ENCODE measurements around the gene TNFRSF12A. TPM values are rescaled to one million over a fixed set of nuclear protein-coding genes. Genes with fewer than 3 reads are reported as not detected.

Gene TNFRSF12A
- total and polyA plus RNA-seq, 9 of the 15 experiments (the other 6 are each of a cell fraction or from before 2014, with no cell fraction given), result 0.41 to 61.8 (median 26.5) TPM

DNA sequence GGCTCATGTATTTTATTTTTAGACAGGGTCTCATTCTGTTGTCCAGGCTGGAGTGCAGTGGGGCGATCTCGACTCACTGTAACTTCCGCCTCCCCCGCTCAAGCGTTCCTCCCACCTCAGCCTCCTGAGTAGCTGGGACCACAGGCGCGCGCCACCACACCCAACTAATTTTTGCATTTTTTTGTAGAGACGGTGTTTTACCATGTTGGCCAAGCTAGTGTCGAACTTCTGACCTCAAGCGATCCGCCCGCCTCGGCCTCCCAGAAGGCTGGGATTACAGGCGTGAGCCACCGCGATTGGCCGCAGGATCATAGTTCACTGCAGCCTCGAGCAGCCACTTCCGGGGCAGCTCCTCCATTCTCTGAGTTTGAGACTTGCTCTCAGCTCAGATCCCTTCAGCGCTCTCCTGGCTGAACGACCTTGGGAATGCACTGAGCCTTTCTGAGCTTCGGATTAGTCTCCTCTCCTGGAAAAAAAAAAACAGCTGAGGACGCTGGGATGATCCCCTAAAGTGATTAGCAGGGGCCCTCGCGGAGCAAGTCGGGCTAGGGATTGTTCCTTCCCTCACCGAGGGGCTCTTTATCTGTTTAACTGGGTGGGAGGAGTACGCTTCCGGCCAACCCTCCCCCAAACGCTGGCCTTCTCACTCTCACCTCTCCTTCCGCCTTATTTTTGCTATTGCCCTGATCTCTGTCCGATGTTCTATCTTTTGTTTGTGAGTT is 38.8 kb upstream of the TNFRSF12A start (continued):
- TF ChIP-seq, protein P1, sequence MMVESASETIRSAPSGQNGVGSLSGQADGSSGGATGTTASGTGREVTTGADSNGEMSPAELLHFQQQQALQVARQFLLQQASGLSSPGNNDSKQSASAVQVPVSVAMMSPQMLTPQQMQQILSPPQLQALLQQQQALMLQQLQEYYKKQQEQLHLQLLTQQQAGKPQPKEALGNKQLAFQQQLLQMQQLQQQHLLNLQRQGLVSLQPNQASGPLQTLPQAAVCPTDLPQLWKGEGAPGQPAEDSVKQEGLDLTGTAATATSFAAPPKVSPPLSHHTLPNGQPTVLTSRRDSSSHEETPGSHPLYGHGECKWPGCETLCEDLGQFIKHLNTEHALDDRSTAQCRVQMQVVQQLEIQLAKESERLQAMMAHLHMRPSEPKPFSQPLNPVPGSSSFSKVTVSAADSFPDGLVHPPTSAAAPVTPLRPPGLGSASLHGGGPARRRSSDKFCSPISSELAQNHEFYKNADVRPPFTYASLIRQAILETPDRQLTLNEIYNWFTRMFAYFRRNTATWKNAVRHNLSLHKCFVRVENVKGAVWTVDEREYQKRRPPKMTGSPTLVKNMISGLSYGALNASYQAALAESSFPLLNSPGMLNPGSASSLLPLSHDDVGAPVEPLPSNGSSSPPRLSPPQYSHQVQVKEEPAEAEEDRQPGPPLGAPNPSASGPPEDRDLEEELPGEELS (CRISPR knock-in tag; IDR thresholded peaks at IDR 0.05; ENCODE audit: borderline replicate concordance), result 0 out of 2 replicates have a peak, but pooled peaks have one; percentile 22
- TF ChIP-seq RBFOX2 (IDR thresholded peaks at IDR 0.05; ENCODE audit: low read depth, low read length), result no peak
- peak; percentile 92 for TF ChIP-seq BCOR (IDR thresholded peaks at IDR 0.05)
- peak; percentile 50 to 60 for TF ChIP-seq AFF1 (IDR thresholded peaks at IDR 0.05; ENCODE audit: low read depth in 1 of 2, partially characterized antibody in 2 of 2)
- TF ChIP-seq PML (IDR thresholded peaks at IDR 0.05; ENCODE audit: low read length), result peak; percentile 2; the same call in 1 of the 2 replicates
- peak; percentile 91 for TF ChIP-seq ETV5 (CRISPR knock-in tag; IDR thresholded peaks at IDR 0.05; ENCODE audit: low read depth)
- no peak for TF ChIP-seq KAT2B (IDR thresholded peaks at IDR 0.05; ENCODE audit: low read depth, low read length)
- peak; percentile 52; the same call in 1 of the 2 replicates for TF ChIP-seq FOXP1 (CRISPR knock-in tag; IDR thresholded peaks at IDR 0.05)
- no peak for TF ChIP-seq SLC30A9 (CRISPR knock-in tag; IDR thresholded peaks at IDR 0.05)
- TF ChIP-seq, protein P2, sequence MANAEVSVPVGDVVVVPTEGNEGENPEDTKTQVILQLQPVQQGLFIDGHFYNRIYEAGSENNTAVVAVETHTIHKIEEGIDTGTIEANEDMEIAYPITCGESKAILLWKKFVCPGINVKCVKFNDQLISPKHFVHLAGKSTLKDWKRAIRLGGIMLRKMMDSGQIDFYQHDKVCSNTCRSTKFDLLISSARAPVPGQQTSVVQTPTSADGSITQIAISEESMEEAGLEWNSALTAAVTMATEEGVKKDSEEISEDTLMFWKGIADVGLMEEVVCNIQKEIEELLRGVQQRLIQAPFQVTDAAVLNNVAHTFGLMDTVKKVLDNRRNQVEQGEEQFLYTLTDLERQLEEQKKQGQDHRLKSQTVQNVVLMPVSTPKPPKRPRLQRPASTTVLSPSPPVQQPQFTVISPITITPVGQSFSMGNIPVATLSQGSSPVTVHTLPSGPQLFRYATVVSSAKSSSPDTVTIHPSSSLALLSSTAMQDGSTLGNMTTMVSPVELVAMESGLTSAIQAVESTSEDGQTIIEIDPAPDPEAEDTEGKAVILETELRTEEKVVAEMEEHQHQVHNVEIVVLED (CRISPR knock-in tag; IDR thresholded peaks at IDR 0.05), result no peak
- peak; percentile 4 for TF ChIP-seq RBM39 (optimal IDR thresholded peaks at IDR 0.05; ENCODE audit: low read depth, low read length)
- TF ChIP-seq SMARCA4 (IDR thresholded peaks at IDR 0.05), result peak; percentile 71; the same call in 1 of the 2 replicates
- no peak for TF ChIP-seq JUN (IDR thresholded peaks at IDR 0.05; ENCODE audit: borderline replicate concordance, low read depth, low read length)
- TF ChIP-seq JUN (CRISPR knock-in tag; IDR thresholded peaks at IDR 0.05; ENCODE audit: borderline replicate concordance), result peak; percentile 50; the same call in 1 of the 2 replicates
- TF ChIP-seq CHD4 (IDR thresholded peaks at IDR 0.05; ENCODE audit: insufficient read depth, insufficient replicate concordance, low read depth, low read length, poor library complexity, severe bottlenecking), result peak; percentile 25
- peak; percentile 62 for TF ChIP-seq RBBP5 (IDR thresholded peaks at IDR 0.05; ENCODE audit: borderline replicate concordance, insufficient read depth, low read length, poor library complexity, severe bottlenecking)
- peak in 1 of 2 experiments; percentile 60; a peak in 2 of 4 replicates for TF ChIP-seq ARNT (IDR thresholded peaks at IDR 0.05)
- peak; percentile 16; the same call in 1 of the 2 replicates for TF ChIP-seq NBN (IDR thresholded peaks at IDR 0.05; ENCODE audit: low read depth)
- peak; percentile 43; the same call in 1 of the 2 replicates for TF ChIP-seq ESRRA (IDR thresholded peaks at IDR 0.05; ENCODE audit: borderline replicate concordance, low read depth)
- TF ChIP-seq ZSCAN29 (IDR thresholded peaks at IDR 0.05), result 0 out of 2 replicates have a peak, but pooled peaks have one; percentile 15
- TF ChIP-seq TAF7 (tag; IDR thresholded peaks at IDR 0.05), result 0 out of 2 replicates have a peak, but pooled peaks have one; percentile 34

All from K562 (cell line).